ENCODE data around the gene MKX.

DNA sequence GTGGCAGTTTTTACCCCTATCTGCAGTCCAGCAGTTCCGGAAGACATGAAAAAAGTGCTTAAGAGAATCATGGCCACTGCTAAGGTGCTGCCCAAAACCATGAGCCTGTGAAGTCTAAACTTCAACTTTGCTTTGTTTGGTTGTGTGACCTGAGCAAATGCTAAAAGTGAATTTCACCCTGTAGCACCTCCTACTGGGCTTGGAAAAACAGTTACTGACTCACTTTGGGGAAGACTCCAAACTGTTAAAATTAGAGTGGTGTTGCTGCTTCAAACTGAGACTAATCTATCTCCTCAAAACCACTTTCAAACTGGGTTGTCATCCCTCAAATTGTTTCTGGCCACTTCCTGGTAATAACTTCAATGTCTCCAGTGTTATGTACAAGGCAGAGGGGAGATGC, 21.3 kb downstream of the MKX start:
- TF ChIP-seq, protein P1, sequence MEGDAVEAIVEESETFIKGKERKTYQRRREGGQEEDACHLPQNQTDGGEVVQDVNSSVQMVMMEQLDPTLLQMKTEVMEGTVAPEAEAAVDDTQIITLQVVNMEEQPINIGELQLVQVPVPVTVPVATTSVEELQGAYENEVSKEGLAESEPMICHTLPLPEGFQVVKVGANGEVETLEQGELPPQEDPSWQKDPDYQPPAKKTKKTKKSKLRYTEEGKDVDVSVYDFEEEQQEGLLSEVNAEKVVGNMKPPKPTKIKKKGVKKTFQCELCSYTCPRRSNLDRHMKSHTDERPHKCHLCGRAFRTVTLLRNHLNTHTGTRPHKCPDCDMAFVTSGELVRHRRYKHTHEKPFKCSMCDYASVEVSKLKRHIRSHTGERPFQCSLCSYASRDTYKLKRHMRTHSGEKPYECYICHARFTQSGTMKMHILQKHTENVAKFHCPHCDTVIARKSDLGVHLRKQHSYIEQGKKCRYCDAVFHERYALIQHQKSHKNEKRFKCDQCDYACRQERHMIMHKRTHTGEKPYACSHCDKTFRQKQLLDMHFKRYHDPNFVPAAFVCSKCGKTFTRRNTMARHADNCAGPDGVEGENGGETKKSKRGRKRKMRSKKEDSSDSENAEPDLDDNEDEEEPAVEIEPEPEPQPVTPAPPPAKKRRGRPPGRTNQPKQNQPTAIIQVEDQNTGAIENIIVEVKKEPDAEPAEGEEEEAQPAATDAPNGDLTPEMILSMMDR (IDR thresholded peaks at IDR 0.05), result peak; percentile 26 to 46 (median 40)
- TF ChIP-seq POLR2A (IDR thresholded peaks at IDR 0.05; ENCODE audit: low read depth) (no peak), EP300 (IDR thresholded peaks at IDR 0.05) (no peak), POLR2AphosphoS5 (IDR thresholded peaks at IDR 0.05) (no peak)

Data from esophagus muscularis mucosa (tissue), 4 donors.